ENCODE results near the gene PRKCB.

Gene PRKCB

DNA sequence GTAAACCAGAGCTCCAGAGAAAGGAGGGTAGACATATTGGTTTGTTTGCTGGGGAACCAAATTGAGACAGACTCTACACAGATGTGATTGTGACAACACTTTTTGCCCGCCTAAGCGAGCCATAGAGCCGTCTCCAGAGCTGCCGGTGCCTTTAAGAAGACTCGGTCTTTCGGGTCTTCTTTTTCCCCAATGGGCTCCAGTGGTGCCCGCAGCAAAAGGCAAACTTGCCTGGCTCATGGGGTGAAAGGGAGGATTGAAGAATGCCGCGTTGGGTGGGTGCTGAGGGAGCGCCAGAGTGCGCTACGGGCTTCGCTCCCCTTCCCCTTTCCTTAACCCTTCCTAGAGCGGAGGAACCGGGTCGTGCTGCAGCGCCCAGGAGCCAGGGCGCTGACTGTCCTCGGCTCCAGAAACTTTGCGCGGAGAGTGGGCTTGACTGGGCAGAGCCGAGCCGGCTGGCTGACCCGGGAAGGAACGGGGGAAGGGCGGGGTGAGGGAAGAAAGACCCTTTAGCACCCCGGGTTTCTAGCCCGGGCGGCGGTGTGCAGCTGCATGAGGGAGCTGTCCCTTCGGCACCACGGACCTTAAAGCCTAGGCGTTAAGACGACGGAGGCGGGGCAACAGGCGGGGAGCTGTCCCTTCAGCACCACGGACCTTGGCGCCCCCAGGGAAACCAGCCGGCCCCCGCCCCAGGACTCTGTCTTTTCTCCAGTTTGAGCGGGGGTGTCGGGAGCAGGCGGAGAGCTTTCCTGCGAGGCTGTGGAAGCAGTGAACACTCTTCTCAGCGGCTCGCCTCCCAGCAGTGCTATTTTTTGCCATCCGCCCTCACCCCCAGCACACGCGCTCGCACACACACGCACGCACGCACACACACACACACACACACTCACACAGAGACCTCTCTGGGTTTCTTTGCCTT lies 419.9 kb downstream of the PRKCB start, which contains the start of gene CACNG3:
TSS of gene CACNG3 (plus strand) at position 880 of the 916 bp plus-strand sequence. CDS start 420 bp downstream, outside the sequence.
- peaks cover 4 to 17% of the 10 kb centered on the region in 2 donors for H3K27me3 ChIP-seq (ENCODE audit: control insufficient read depth in 2 of 2, insufficient read depth in 2 of 2, low read length in 2 of 2)
- no peaks in the 10 kb centered on the region for H3K4me1 ChIP-seq (ENCODE audit: control insufficient read depth in 2 of 2, insufficient read depth in 2 of 2, low read length in 2 of 2)
- no peak within 1 kb of the TSS for H3K4me3 ChIP-seq (ENCODE audit: low read length in 2 of 2)
- no peaks in the 10 kb centered on the region for H3K9me3 ChIP-seq (ENCODE audit: control insufficient read depth in 2 of 2, low read length in 2 of 2)
- H3K9ac ChIP-seq (ENCODE audit: low read depth in 1 of 2, low read length in 2 of 2) = no peak within 1 kb of the TSS
- H3K36me3 ChIP-seq (ENCODE audit: control insufficient read depth in 2 of 2, insufficient read depth in 2 of 2, low read length in 2 of 2) = no peaks in the 10 kb centered on the region
- H3K27ac ChIP-seq (ENCODE audit: low read depth in 2 of 2, low read length in 2 of 2) = no peak within 1 kb of the TSS

DNA sequence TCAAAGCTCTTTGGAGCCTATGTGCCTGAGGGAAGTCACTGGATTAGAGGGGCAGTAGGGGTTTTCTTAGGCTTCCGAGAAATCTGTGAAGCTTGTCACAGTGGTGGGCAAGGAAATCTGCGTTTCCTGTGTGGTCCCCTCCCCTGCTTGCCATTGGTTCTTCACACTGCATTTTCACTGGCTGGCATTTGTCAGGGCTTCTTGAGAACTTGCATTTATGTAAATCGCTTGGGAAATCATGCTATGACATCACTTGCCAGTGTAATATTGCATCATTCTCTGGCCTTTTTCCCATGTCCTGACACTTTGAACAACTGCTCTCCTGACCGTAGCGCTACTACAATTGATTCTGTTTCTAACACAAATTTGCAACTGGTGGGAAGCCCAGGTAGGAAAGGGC lies 422.2 kb downstream of the PRKCB start:
- Histone ChIP-seq H3K27ac (ENCODE audit: low read depth in 2 of 2, low read length in 2 of 2) (no peak overlapping the region), H3K4me3 (ENCODE audit: low read length in 2 of 2) (no peak overlapping the region)

DNA sequence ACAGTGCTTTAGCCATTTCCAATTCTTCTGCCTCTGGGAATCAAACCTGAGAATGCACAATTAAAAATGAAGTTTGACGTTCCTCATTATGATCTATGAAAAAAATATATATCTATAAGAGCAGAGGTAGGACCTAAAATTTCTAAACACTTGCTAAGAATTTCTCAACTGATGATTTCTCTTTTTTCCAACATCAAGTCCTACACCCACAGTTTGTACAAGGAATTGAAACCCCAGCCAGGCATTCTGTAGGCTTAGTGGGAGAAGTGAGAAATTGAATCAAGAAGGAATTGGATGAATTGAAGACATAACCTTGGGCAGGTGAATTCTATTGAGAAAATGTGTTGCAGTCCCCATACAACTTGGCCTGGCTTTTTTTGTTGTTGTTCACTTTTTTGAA lies 423.0 kb downstream of the PRKCB start:
- Histone ChIP-seq H3K9ac (ENCODE audit: low read depth in 1 of 2, low read length in 2 of 2) (no peak overlapping the region), H3K4me1 (ENCODE audit: control insufficient read depth in 2 of 2, insufficient read depth in 2 of 2, low read length in 2 of 2) (no peaks in the 10 kb centered on the region), H3K27me3 (ENCODE audit: control insufficient read depth in 2 of 2, insufficient read depth in 2 of 2, low read length in 2 of 2) (peaks cover 4 to 11% of the 10 kb centered on the region in 2 donors), H3K36me3 (ENCODE audit: control insufficient read depth in 2 of 2, insufficient read depth in 2 of 2, low read length in 2 of 2) (no peaks in the 10 kb centered on the region), H3K27ac (ENCODE audit: low read depth in 2 of 2, low read length in 2 of 2) (no peak overlapping the region), H3K9me3 (ENCODE audit: control insufficient read depth in 2 of 2, low read length in 2 of 2) (no peaks in the 10 kb centered on the region), H3K4me3 (ENCODE audit: low read length in 2 of 2) (no peak overlapping the region)

More for the DNA sequence above, 422.2 kb downstream of the PRKCB start:
- Histone ChIP-seq H3K27me3 (ENCODE audit: control insufficient read depth in 2 of 2, insufficient read depth in 2 of 2, low read length in 2 of 2) (peaks cover 4 to 16% of the 10 kb centered on the region in 2 donors), H3K9me3 (ENCODE audit: control insufficient read depth in 2 of 2, low read length in 2 of 2) (no peaks in the 10 kb centered on the region), H3K9ac (ENCODE audit: low read depth in 1 of 2, low read length in 2 of 2) (no peak overlapping the region), H3K4me1 (ENCODE audit: control insufficient read depth in 2 of 2, insufficient read depth in 2 of 2, low read length in 2 of 2) (no peaks in the 10 kb centered on the region), H3K36me3 (ENCODE audit: control insufficient read depth in 2 of 2, insufficient read depth in 2 of 2, low read length in 2 of 2) (no peaks in the 10 kb centered on the region)

- H3K4me3 ChIP-seq (ENCODE audit: low read length in 2 of 2) = no peak overlapping the region
- H3K27me3 ChIP-seq (ENCODE audit: control insufficient read depth in 2 of 2, insufficient read depth in 2 of 2, low read length in 2 of 2) = peaks cover 0 to 6% of the 10 kb centered on the region in 2 donors
- no peaks in the 10 kb centered on the region for H3K36me3 ChIP-seq (ENCODE audit: control insufficient read depth in 2 of 2, insufficient read depth in 2 of 2, low read length in 2 of 2)
- no peak overlapping the region for H3K27ac ChIP-seq (ENCODE audit: low read depth in 2 of 2, low read length in 2 of 2)
- H3K4me1 ChIP-seq (ENCODE audit: control insufficient read depth in 2 of 2, insufficient read depth in 2 of 2, low read length in 2 of 2) = no peaks in the 10 kb centered on the region
- H3K9me3 ChIP-seq (ENCODE audit: control insufficient read depth in 2 of 2, low read length in 2 of 2) = no peaks in the 10 kb centered on the region
- no peak overlapping the region for H3K9ac ChIP-seq (ENCODE audit: low read depth in 1 of 2, low read length in 2 of 2)
Measured at GRCh38 chr16:24262816-24263215, 427.0 kb downstream of the PRKCB start.

Data from mucosa of rectum (tissue), 2 donors.